Eye (tissue), 1 donor: Measurements from ENCODE around the gene FLNC.
A peak's percentile ranks its signal among the peaks of the same experiment; 100 is the strongest.

Source experiments
- DNase-seq: peaks from one replicate; pipeline ENCODE4 v3.0.0-alpha.2; 2015

The FLNC gene

GRCh38 chr7:128867842-128868623 is 37.8 kb downstream of the FLNC start:
- DNase-seq, result peak; percentile 31

GRCh38 chr7:128868624-128869137 is 38.5 kb downstream of the FLNC start:
- no peak for DNase-seq

GRCh38 chr7:128869138-128869943 is 39.1 kb downstream of the FLNC start:
- DNase-seq, result peak; percentile 84

GRCh38 chr7:128869944-128870285 is 39.7 kb downstream of the FLNC start:
- DNase-seq, result no peak

- DNase-seq, result no peak
Observed at GRCh38 chr7:128871050-128871449, 40.8 kb downstream of the FLNC start.

- DNase-seq, result no peak
Observed at GRCh38 chr7:128872394-128872824, 42.2 kb downstream of the FLNC start.

GRCh38 chr7:128873234-128873633 is 43.0 kb downstream of the FLNC start:
- no peak for DNase-seq

GRCh38 chr7:128874140-128875031 is 44.2 kb downstream of the FLNC start:
- DNase-seq, result no peak

- DNase-seq, result no peak
Observed at GRCh38 chr7:128875523-128875948, 45.3 kb downstream of the FLNC start.

GRCh38 chr7:128876127-128876526 is 45.9 kb downstream of the FLNC start:
- DNase-seq, result no peak

GRCh38 chr7:128876586-128876977 is 46.4 kb downstream of the FLNC start:
- DNase-seq, result no peak

- DNase-seq, result no peak
Observed at GRCh38 chr7:128876978-128877755, 47.0 kb downstream of the FLNC start.

GRCh38 chr7:128877756-128878120 is 47.5 kb downstream of the FLNC start:
- DNase-seq, result no peak

- no peak for DNase-seq
Observed at GRCh38 chr7:128878226-128879105, 48.3 kb downstream of the FLNC start.

GRCh38 chr7:128879461-128879938 is 49.3 kb downstream of the FLNC start:
- no peak for DNase-seq

- peak; percentile 88 for DNase-seq
Observed at GRCh38 chr7:128879939-128880746, 49.9 kb downstream of the FLNC start.

GRCh38 chr7:128880791-128881457 is 50.7 kb downstream of the FLNC start:
- no peak for DNase-seq

- DNase-seq, result no peak
Observed at GRCh38 chr7:128881458-128882125, 51.4 kb downstream of the FLNC start.

- no peak for DNase-seq
Observed at GRCh38 chr7:128882134-128882533, 51.9 kb downstream of the FLNC start.
